Mesendoderm (in vitro differentiated cells): ENCODE results near the gene ZBTB2.
A peak's percentile ranks its signal among the peaks of the same experiment; 100 is the strongest.

ENCODE experiments used
- DNase-seq: peaks from one replicate; pipeline ENCODE4 v3.0.0; 2013
- H2AK5ac ChIP-seq: 2 replicates; pipeline ENCODE4 v1.6.1; 2013; ENCODE audit warnings: low read length, inconsistent platforms
- H2BK120ac ChIP-seq: 2 replicates; pipeline ENCODE4 v1.6.1; 2013; ENCODE audit warnings: low read depth, mild to moderate bottlenecking, low read length, moderate library complexity, mixed read lengths
- H2BK15ac ChIP-seq: replicated peaks from 2 replicates; pipeline ENCODE4 v1.6.1; 2013; ENCODE audit warnings: low read depth, mild to moderate bottlenecking, moderate library complexity
- H2BK5ac ChIP-seq: 2 replicates; pipeline ENCODE4 v1.6.1; 2013; ENCODE audit warnings: low read length, inconsistent platforms
- H3K18ac ChIP-seq: 2 replicates; pipeline ENCODE4 v1.6.1; 2013; ENCODE audit warnings: mild to moderate bottlenecking, low read length, mixed read lengths
- H3K23ac ChIP-seq: one replicate; pipeline ENCODE4 v1.6.1; 2013; ENCODE audit warnings: low read length
- H3K27ac ChIP-seq: 2 replicates; pipeline ENCODE4 v1.5.1; 2013; ENCODE audit warnings: low read depth, mild to moderate bottlenecking, inconsistent platforms, low read length, moderate library complexity
- H3K27me3 ChIP-seq: 2 replicates; pipeline ENCODE4 v1.6.1; 2013; ENCODE audit warnings: low read length, control low read depth, mild to moderate bottlenecking, inconsistent platforms; ENCODE audit not compliant: insufficient read depth, poor library complexity
- H3K36me3 ChIP-seq: 2 replicates; pipeline ENCODE4 v1.6.1; 2013; ENCODE audit warnings: low read length, inconsistent platforms; ENCODE audit not compliant: control insufficient read depth, insufficient read depth
- H3K4ac ChIP-seq: one replicate; pipeline ENCODE4 v1.6.1; 2013; ENCODE audit warnings: low read depth, mild to moderate bottlenecking, low read length, moderate library complexity
- H3K4me1 ChIP-seq: 2 replicates; pipeline ENCODE4 v1.6.1; 2013; ENCODE audit warnings: low read depth, low read length, inconsistent platforms; ENCODE audit not compliant: control insufficient read depth
- H3K4me2 ChIP-seq: 2 replicates; pipeline ENCODE4 v1.6.1; 2013; ENCODE audit warnings: low read length
- H3K4me3 ChIP-seq: 2 replicates; pipeline ENCODE4 v1.5.1; 2013; ENCODE audit warnings: mild to moderate bottlenecking, low read length
- H3K56ac ChIP-seq: one replicate; pipeline ENCODE4 v1.6.1; 2013; ENCODE audit warnings: low read length
- H3K79me1 ChIP-seq: 2 replicates; pipeline ENCODE4 v1.6.1; 2013; ENCODE audit warnings: low read length, inconsistent platforms
- H3K79me2 ChIP-seq: 2 replicates; pipeline ENCODE4 v1.6.1; 2013; ENCODE audit warnings: mild to moderate bottlenecking, low read length; ENCODE audit not compliant: control insufficient read depth, insufficient read depth
- H3K9ac ChIP-seq: 2 replicates; pipeline ENCODE4 v1.6.1; 2013; ENCODE audit warnings: low read length, inconsistent platforms
- H4K5ac ChIP-seq: one replicate; pipeline ENCODE4 v1.6.1; 2013; ENCODE audit warnings: low read length
- H4K8ac ChIP-seq: one replicate; pipeline ENCODE4 v1.6.1; 2013; ENCODE audit warnings: low read depth, mild to moderate bottlenecking, control low read depth, low read length, moderate library complexity
- WGBS: extraction: QIAGEN DNeasy Blood & Tissue Kit; methylation state at CpG from one replicate; pipeline ENCODE4 v1.1.7; 2013; ENCODE audit warnings: low lambda C conversion rate, missing lambda C conversion rate; ENCODE audit not compliant: insufficient coverage; ENCODE audit errors: extremely low coverage; 5-methylcytosine and 5-hydroxymethylcytosine counted together

ZBTB2 gene

GRCh38 chr6:151390276-151390850 is 996 bp downstream of the ZBTB2 start:
- peak overlapping the region; percentile 100 for H2BK120ac ChIP-seq
- H2BK5ac ChIP-seq, result no peak overlapping the region
- no peak overlapping the region for H2AK5ac ChIP-seq
- H3K79me2 ChIP-seq, result peaks cover 55% of the 10 kb centered on the region
- H3K36me3 ChIP-seq, result no peaks in the 10 kb centered on the region
- peaks cover 5% of the 10 kb centered on the region for H3K79me1 ChIP-seq
- H3K27me3 ChIP-seq, result no peaks in the 10 kb centered on the region
- H3K27ac ChIP-seq, result peak overlapping the region; percentile 100
- peak overlapping the region; percentile 97 for H3K56ac ChIP-seq
- H3K9ac ChIP-seq, result peak overlapping the region; percentile 91
- no CpG with 5 or more reads among the region's 79 CpGs for WGBS
- H4K8ac ChIP-seq, result no peak overlapping the region
- no peak overlapping the region for H3K4me2 ChIP-seq
- DNase-seq, result peak; percentile 100
- H4K5ac ChIP-seq, result no peak overlapping the region
- H3K4me3 ChIP-seq, result peak overlapping the region; percentile 66
- peak overlapping the region; percentile 99 for H3K4ac ChIP-seq
- H3K23ac ChIP-seq, result peak overlapping the region; percentile 96
- no peak overlapping the region for H2BK15ac ChIP-seq
- peak overlapping the region; percentile 100 for H3K18ac ChIP-seq
- H3K4me1 ChIP-seq, result peaks cover 2% of the 10 kb centered on the region

- Histone ChIP-seq H2AK5ac (no peak overlapping the region), H3K4me1 (peaks cover 2% of the 10 kb centered on the region), H3K18ac (peak overlapping the region; percentile 100), H3K9ac (peak overlapping the region; percentile 96), H3K36me3 (no peaks in the 10 kb centered on the region), H3K27me3 (no peaks in the 10 kb centered on the region), H4K5ac (no peak overlapping the region), H3K27ac (peak overlapping the region; percentile 100), H3K4ac (peak overlapping the region; percentile 96), H3K4me3 (peak overlapping the region; percentile 92), H3K4me2 (peak overlapping the region; percentile 49), H2BK5ac (peak overlapping the region; percentile 96), H4K8ac (peak overlapping the region; percentile 70), H3K56ac (peak overlapping the region; percentile 96), H2BK120ac (peak overlapping the region; percentile 90), H3K23ac (no peak overlapping the region), H2BK15ac (no peak overlapping the region), H3K79me2 (peaks cover 52% of the 10 kb centered on the region), H3K79me1 (peaks cover 5% of the 10 kb centered on the region)
- DNase-seq, result peak; percentile 88
- no CpG with 5 or more reads among the region's 54 CpGs for WGBS
These were observed 1.6 kb downstream of the ZBTB2 start for GRCh38 chr6:151389618-151390275.

GRCh38 chr6:151388997-151389617 is 2.3 kb downstream of the ZBTB2 start:
- no CpG with 5 or more reads among the region's 12 CpGs for WGBS

GRCh38 chr6:151388236-151388635 is 3.1 kb downstream of the ZBTB2 start:
- Histone ChIP-seq H3K4me3 (no peak overlapping the region), H3K36me3 (no peaks in the 10 kb centered on the region), H2AK5ac (no peak overlapping the region), H3K18ac (peak overlapping the region; percentile 90), H4K8ac (no peak overlapping the region), H3K79me1 (peaks cover 11% of the 10 kb centered on the region), H3K4ac (no peak overlapping the region), H3K79me2 (peaks cover 53% of the 10 kb centered on the region), H2BK5ac (no peak overlapping the region), H3K27me3 (no peaks in the 10 kb centered on the region), H2BK120ac (no peak overlapping the region), H4K5ac (no peak overlapping the region), H3K23ac (no peak overlapping the region), H3K4me2 (no peak overlapping the region), H3K27ac (no peak overlapping the region), H3K4me1 (peaks cover 7% of the 10 kb centered on the region), H3K56ac (peak overlapping the region; percentile 62), H2BK15ac (no peak overlapping the region), H3K9ac (no peak overlapping the region)
- no CpG with 5 or more reads among the region's 2 CpGs for WGBS
- no peak for DNase-seq

More at GRCh38 chr6:151388997-151389617, 2.3 kb downstream of the ZBTB2 start:
- peak overlapping the region; percentile 76 for H4K8ac ChIP-seq
- H3K4me1 ChIP-seq, result peaks cover 6% of the 10 kb centered on the region
- peak overlapping the region; percentile 92 for H3K4me3 ChIP-seq
- peak overlapping the region; percentile 96 for H3K4ac ChIP-seq
- peak overlapping the region; percentile 49 for H3K4me2 ChIP-seq
- no peak for DNase-seq
- peak overlapping the region; percentile 96 for H3K56ac ChIP-seq
- H3K18ac ChIP-seq, result peak overlapping the region; percentile 100
- H2AK5ac ChIP-seq, result peak overlapping the region; percentile 76
- peak overlapping the region; percentile 100 for H3K27ac ChIP-seq
- no peak overlapping the region for H3K23ac ChIP-seq
- H4K5ac ChIP-seq, result no peak overlapping the region
- peaks cover 7% of the 10 kb centered on the region for H3K79me1 ChIP-seq
- peak overlapping the region; percentile 74 for H2BK5ac ChIP-seq
- no peaks in the 10 kb centered on the region for H3K36me3 ChIP-seq
- no peaks in the 10 kb centered on the region for H3K27me3 ChIP-seq
- H2BK120ac ChIP-seq, result no peak overlapping the region
- no peak overlapping the region for H2BK15ac ChIP-seq
- H3K79me2 ChIP-seq, result peaks cover 53% of the 10 kb centered on the region
- H3K9ac ChIP-seq, result peak overlapping the region; percentile 96

DNA sequence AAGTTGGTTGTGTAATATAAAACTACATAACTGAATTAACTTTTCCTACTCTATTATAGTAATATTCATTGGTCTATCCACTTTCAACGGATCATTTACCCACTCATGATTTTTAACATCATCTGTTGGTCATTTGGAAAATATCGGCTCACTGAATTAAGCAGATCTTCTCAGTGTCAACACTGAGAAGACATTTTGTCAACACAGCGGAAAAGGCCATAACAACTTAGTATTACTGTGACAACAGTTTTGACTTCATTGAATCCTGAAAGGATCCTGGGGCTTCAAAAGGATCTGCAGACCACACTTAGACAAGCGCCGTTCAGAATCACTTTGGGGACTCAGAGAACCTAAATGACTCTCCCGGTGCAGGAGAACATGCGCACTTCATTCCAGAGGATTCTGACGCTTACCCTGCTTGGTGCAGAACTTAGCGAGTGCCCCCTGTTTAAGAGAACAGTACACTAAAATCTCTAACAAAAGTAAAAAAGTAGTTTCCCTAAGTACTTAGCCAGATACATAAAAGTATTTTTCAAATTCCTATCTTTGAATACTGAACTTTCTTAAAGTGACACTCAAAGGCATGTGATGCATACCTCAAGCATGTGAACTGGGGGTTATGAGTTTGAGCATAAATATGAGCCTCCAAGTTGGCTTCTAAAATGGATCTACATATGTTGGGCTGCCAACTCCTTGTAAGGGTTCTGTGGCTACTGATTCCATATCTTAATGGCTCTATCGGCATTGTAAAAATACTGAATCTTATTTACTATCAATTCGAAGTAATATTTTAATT is 4.0 kb downstream of the ZBTB2 start:
- H2BK15ac ChIP-seq, result no peak overlapping the region
- no CpG with 5 or more reads among the region's 11 CpGs for WGBS

More for the DNA sequence above, 4.0 kb downstream of the ZBTB2 start:
- H3K4me2 ChIP-seq, result no peak overlapping the region
- H4K5ac ChIP-seq, result no peak overlapping the region
- H3K4me3 ChIP-seq, result no peak overlapping the region
- H2BK5ac ChIP-seq, result no peak overlapping the region
- H2AK5ac ChIP-seq, result no peak overlapping the region
- DNase-seq, result no peak
- H3K56ac ChIP-seq, result no peak overlapping the region
- H3K79me1 ChIP-seq, result peaks cover 11% of the 10 kb centered on the region
- H2BK120ac ChIP-seq, result no peak overlapping the region
- no peaks in the 10 kb centered on the region for H3K36me3 ChIP-seq
- no peaks in the 10 kb centered on the region for H3K27me3 ChIP-seq
- no peak overlapping the region for H3K4ac ChIP-seq
- H3K18ac ChIP-seq, result peak overlapping the region; percentile 68
- no peak overlapping the region for H3K27ac ChIP-seq
- peaks cover 46% of the 10 kb centered on the region for H3K79me2 ChIP-seq
- no peak overlapping the region for H3K23ac ChIP-seq
- no peak overlapping the region for H4K8ac ChIP-seq
- no peak overlapping the region for H3K9ac ChIP-seq
- H3K4me1 ChIP-seq, result peaks cover 6% of the 10 kb centered on the region
